ENCODE measurements around the gene TDRD10. TPM values are rescaled to one million over a fixed set of nuclear protein-coding genes. Genes with fewer than 3 reads are reported as not detected.
A peak's percentile ranks its signal among the peaks of the same experiment; 100 is the strongest.

Gene TDRD10
- total RNA-seq, 1 donor from 2014 or later, result 27.8 TPM

- H3K9me3 Mint-ChIP-seq (ENCODE audit: unreplicated experiment), result no peaks in the 10 kb centered on the region
- DNase-seq (ENCODE audit: low spot score), result no peak
- TF ChIP-seq, protein P1, sequence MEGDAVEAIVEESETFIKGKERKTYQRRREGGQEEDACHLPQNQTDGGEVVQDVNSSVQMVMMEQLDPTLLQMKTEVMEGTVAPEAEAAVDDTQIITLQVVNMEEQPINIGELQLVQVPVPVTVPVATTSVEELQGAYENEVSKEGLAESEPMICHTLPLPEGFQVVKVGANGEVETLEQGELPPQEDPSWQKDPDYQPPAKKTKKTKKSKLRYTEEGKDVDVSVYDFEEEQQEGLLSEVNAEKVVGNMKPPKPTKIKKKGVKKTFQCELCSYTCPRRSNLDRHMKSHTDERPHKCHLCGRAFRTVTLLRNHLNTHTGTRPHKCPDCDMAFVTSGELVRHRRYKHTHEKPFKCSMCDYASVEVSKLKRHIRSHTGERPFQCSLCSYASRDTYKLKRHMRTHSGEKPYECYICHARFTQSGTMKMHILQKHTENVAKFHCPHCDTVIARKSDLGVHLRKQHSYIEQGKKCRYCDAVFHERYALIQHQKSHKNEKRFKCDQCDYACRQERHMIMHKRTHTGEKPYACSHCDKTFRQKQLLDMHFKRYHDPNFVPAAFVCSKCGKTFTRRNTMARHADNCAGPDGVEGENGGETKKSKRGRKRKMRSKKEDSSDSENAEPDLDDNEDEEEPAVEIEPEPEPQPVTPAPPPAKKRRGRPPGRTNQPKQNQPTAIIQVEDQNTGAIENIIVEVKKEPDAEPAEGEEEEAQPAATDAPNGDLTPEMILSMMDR (IDR thresholded peaks at IDR 0.05; ENCODE audit: unreplicated experiment), result no peak
- peaks cover 16% of the 10 kb centered on the region for H3K27me3 Mint-ChIP-seq (ENCODE audit: unreplicated experiment)
- H3K4me1 Mint-ChIP-seq (ENCODE audit: unreplicated experiment), result peaks cover 15% of the 10 kb centered on the region
- H3K4me3 Mint-ChIP-seq (ENCODE audit: unreplicated experiment), result no peak overlapping the region
- H3K27ac Mint-ChIP-seq (ENCODE audit: unreplicated experiment), result peak overlapping the region; percentile 6
- peaks cover 21% of the 10 kb centered on the region for H3K36me3 Mint-ChIP-seq (ENCODE audit: low read depth, unreplicated experiment)
These were observed 73.3 kb downstream of the TDRD10 start for GRCh38 chr1:154575147-154575927.

DNA sequence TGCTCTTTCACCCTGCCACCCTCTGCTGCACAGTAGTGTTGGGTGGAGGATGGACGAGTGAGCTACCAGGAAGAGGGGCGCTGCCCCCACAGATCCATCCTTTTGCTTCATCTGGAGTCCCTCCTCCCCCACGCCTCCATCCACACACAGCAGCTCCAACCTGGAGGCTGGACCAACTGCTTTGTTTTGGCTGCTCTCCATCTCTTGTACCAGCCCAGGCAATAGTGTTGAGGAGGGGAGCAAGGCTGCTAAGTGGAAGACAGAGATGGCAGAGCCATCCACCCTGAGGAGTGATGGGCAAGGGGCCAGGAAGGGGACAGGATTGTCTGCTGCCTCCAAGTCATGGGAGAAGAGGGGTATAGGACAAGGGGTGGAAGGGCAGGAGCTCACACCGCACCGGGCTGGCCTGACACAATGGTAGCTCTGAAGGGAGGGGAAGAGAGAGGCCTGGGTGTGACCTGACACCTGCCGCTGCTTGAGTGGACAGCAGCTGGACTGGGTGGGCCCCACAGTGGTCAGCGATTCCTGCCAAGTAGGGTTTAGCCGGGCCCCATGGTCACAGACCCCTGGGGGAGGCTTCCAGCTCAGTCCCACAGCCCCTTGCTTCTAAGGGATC, 74.0 kb downstream of the TDRD10 start:
- Mint-ChIP-seq H3K27ac (ENCODE audit: unreplicated experiment) (peak overlapping the region; percentile 6), H3K4me1 (ENCODE audit: unreplicated experiment) (peaks cover 15% of the 10 kb centered on the region), H3K27me3 (ENCODE audit: unreplicated experiment) (peaks cover 16% of the 10 kb centered on the region), H3K4me3 (ENCODE audit: unreplicated experiment) (peak overlapping the region; percentile 2), H3K36me3 (ENCODE audit: low read depth, unreplicated experiment) (peaks cover 21% of the 10 kb centered on the region), H3K9me3 (ENCODE audit: unreplicated experiment) (no peaks in the 10 kb centered on the region)
- no peak for DNase-seq (ENCODE audit: low spot score)
- TF ChIP-seq, protein P1 (IDR thresholded peaks at IDR 0.05; ENCODE audit: unreplicated experiment), result no peak

DNA sequence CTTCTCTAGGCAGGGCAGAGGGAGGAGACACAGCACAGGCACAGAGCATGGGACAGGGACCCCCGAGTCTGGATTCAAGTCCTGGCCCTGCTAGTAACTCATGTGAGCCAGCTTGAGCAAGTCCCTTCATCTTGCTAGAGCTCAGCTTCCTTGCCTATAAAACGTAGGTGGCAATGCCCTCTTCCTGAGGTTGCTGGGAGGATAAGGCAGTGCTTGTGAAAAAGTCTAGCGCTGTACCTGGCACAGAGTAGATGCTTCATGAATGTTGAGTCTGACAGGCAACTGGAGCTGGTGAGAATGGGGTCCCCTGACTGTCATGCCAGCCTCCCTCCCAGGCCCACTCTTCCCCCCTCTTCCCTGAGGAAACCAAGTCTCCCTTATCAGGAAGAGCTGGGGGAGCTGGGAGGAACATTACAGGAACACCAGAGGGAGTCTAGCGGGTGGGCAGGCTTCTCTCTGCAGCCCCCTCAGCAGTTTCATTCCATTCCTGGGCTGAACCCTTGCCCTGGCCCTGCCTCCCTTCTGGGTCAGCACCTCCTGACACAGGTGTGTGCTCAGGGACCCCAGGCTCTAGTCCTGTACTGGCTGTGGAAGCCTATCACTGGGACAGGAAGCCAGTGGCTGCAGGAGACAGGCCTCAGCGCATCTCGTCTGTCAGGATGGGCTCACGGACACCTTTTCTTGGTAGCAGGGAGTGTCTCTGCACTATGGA, 75.5 kb downstream of the TDRD10 start:
- peaks cover 26% of the 10 kb centered on the region for H3K36me3 Mint-ChIP-seq (ENCODE audit: low read depth, unreplicated experiment)
- H3K4me3 Mint-ChIP-seq (ENCODE audit: unreplicated experiment), result no peak overlapping the region
- no peak overlapping the region for H3K27ac Mint-ChIP-seq (ENCODE audit: unreplicated experiment)
- peaks cover 13% of the 10 kb centered on the region for H3K27me3 Mint-ChIP-seq (ENCODE audit: unreplicated experiment)
- DNase-seq (ENCODE audit: low spot score), result no peak
- H3K4me1 Mint-ChIP-seq (ENCODE audit: unreplicated experiment), result peaks cover 15% of the 10 kb centered on the region
- no peaks in the 10 kb centered on the region for H3K9me3 Mint-ChIP-seq (ENCODE audit: unreplicated experiment)
- TF ChIP-seq, protein P1 (IDR thresholded peaks at IDR 0.05; ENCODE audit: unreplicated experiment), result no peak

DNA sequence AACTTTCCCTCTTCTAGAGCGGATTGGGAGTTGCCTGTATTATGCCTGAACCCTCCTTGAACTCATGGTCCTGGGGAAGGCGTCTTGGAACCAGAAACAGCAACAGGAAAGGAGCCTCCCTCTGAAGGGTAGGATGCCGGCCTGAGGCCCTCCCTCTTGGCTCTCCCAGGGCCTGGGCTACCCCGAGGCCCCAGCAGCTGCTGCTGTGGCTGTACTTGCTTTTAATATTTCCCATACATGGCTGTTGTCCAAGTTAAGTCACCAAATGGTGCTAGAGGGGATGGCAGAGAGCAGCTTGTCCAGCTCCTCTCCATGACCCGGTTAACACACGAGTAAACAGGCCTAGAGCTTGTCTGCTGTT, 76.0 kb downstream of the TDRD10 start:
- H3K27me3 Mint-ChIP-seq (ENCODE audit: unreplicated experiment), result peaks cover 13% of the 10 kb centered on the region
- TF ChIP-seq, protein P1 (IDR thresholded peaks at IDR 0.05; ENCODE audit: unreplicated experiment), result no peak
- H3K36me3 Mint-ChIP-seq (ENCODE audit: low read depth, unreplicated experiment), result peaks cover 27% of the 10 kb centered on the region
- H3K9me3 Mint-ChIP-seq (ENCODE audit: unreplicated experiment), result no peaks in the 10 kb centered on the region
- H3K27ac Mint-ChIP-seq (ENCODE audit: unreplicated experiment), result no peak overlapping the region
- no peak for DNase-seq (ENCODE audit: low spot score)
- H3K4me1 Mint-ChIP-seq (ENCODE audit: unreplicated experiment), result peaks cover 15% of the 10 kb centered on the region
- no peak overlapping the region for H3K4me3 Mint-ChIP-seq (ENCODE audit: unreplicated experiment)

Measured in endothelial cell (in vitro differentiated cells).